GM19324 (cell line): Measurements from ENCODE around the gene DNAJB6.

Source experiments
- ATAC-seq: cut with Tn5 transposase; IDR thresholded peaks from one replicate; pipeline ENCODE4 v1.9.1; 2021; ENCODE audit warnings: mild to moderate bottlenecking, moderate library complexity; ENCODE audit not compliant: unreplicated experiment, low FRiP score

Gene DNAJB6

GRCh38 chr7:157462419-157462771 is 125.6 kb downstream of the DNAJB6 start:
- no peak for ATAC-seq

- ATAC-seq, result no peak
Observed at GRCh38 chr7:157462840-157463239, 126.0 kb downstream of the DNAJB6 start.

- no peak for ATAC-seq
Observed at GRCh38 chr7:157463245-157463644, 126.4 kb downstream of the DNAJB6 start.

DNA sequence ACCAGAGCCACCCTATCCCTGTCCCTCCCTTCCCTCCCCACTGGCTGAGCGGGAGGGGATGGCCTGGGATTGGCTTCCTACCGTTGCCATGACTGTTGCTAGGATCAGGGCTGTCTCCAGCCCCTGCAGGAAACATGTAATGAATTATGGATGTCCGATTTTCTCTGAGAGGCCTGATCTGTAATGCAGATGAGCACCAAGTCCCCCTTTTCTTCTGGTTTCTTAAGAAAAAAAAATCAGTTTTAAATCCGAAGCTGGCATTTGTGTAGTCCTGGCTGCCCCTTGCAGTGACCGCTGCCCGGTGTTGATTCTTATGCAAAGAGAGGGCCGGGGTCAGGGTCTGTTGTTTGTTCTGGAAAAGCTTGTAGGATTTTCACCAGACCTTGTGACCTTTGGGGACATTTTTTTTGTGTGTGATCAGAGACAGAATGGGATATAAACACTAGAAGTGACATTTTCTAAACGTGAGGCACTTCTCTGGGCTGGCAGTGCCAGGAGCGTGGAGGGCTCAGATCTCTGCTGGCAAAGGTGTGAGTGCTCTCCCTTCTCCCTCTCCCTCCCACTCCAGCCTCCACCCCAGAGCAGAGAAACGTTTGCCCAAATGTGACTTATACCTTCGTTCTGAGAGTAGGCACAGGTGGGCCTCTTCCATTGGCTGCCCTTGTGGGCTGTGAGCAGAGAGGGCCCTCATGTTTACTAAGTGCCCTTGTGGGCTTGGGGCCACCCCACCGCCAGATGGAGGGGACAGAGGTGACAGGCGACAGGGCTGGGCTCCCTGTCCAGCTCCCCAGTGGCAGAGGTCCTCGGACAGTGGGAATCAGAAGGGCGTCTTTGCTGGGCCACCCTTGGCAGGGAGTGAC is 127.5 kb downstream of the DNAJB6 start:
- no peak for ATAC-seq

DNA sequence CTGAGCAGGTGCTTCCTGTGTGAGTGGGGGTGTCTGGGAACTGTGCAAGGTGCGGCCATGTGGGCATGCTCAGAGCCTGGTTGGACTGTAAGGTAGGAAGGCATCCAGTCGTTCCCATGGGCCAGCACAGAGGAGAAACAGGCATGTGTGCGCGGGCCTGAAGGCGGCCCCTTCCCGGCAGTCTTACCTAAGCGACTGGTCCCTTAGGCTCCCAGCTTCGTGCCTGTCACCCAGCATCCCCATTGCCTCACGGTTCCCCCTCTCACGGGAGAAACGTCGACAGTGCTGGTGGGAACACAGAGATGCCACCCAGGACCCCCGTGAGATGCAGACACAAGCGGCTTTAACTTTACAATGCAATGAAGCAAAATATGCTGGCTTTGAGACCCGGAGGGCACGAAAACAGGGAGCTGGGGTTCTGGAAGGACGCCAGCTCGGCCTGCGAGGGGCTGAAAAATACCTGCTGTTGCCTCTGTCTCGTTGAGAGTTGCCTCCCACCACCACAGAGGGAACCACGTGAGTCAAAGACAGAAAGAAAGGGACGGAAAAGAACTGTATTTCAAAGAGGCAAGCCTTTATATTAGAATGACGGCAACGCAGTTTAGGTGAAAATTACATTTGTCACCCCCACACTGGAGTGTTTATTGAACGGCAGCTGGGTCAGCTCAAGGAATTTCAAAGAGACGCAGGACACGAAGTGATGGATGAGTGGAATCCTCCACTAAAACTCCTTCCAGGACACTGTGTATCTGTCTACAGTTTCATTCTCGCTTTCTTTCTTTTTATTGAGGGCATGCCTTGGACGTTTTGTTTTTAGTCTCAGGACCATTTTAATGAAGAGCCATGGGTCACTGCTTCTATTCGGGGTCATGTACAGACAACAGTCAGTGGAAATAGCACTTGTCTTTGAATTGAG is 128.4 kb downstream of the DNAJB6 start:
- ATAC-seq, result no peak

- no peak for ATAC-seq
Observed at GRCh38 chr7:157465891-157466866, 129.4 kb downstream of the DNAJB6 start.

DNA sequence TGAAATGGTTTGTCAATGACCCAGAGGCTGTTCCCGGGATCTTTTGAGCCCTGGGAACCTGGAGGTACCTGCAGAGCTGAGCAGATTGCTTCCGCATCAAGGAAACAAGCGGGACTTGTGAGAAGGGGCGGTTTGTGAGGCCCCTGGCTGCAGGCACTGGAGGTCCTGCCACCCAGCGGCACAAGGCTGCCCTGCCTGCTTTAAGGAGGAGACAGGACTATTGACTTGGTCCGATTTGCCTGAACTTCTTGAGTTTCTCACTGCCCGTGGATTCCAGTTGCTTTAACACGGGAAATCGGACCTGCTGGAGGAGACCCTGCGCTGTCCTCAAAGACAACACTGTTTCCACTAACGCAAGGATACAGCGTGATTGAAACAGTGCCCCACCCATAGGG is 130.1 kb downstream of the DNAJB6 start:
- no peak for ATAC-seq
